Liver (tissue), 3 donors: ENCODE measurements around the gene JAKMIP2.

ENCODE experiments used
- JUND ChIP-seq, 2 donors: IDR thresholded peaks; 2 replicates each; pipeline ENCODE4 v1.6.1; 2016; ENCODE audit warnings: antibody characterized with exemption in 2 of 2
- REST ChIP-seq: IDR thresholded peaks from 2 replicates; pipeline ENCODE4 v1.6.1; 2016; ENCODE audit warnings: antibody characterized with exemption, mild to moderate bottlenecking
- ZBTB33 ChIP-seq: IDR thresholded peaks from 2 replicates; pipeline ENCODE4 v1.6.1; 2016; ENCODE audit warnings: antibody characterized with exemption
- TF ChIP-seq, protein P1 (sequence below): fragments of 150-350 bp; IDR thresholded peaks from 2 replicates; pipeline ENCODE4 v1.5.1; 2017; ENCODE audit warnings: improper control_type of control experiment, low read depth, low read length; ENCODE audit not compliant: missing input control
- TF ChIP-seq, protein P2 (sequence below): IDR thresholded peaks from 2 replicates; pipeline ENCODE4 v1.6.1; 2016; ENCODE audit warnings: antibody characterized with exemption
- donor health status: healthy.
- donor health status: healthy.

DNA sequence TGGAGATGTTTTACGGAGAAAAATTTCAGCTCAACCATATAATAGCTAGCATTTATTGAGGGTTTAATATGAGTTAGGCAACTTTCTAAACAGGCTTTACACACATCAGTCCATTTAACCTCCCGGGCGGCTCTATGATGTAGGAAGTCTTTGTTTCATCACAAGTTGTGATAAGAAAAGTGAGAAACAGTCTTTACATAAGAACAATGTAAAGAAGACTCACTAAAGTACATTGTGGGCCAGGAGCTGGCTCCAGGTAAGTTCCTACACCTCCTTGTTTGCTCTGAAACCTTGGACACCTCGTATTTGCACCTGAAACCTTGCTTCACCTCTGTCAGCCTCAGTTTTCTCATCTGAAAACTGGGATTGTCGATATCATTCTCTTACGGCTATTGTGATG, 116.1 kb downstream of the JAKMIP2 start:
- TF ChIP-seq JUND (IDR thresholded peaks at IDR 0.05) (no peak), ZBTB33 (no peak), REST (no peak)
- TF ChIP-seq, protein P1, sequence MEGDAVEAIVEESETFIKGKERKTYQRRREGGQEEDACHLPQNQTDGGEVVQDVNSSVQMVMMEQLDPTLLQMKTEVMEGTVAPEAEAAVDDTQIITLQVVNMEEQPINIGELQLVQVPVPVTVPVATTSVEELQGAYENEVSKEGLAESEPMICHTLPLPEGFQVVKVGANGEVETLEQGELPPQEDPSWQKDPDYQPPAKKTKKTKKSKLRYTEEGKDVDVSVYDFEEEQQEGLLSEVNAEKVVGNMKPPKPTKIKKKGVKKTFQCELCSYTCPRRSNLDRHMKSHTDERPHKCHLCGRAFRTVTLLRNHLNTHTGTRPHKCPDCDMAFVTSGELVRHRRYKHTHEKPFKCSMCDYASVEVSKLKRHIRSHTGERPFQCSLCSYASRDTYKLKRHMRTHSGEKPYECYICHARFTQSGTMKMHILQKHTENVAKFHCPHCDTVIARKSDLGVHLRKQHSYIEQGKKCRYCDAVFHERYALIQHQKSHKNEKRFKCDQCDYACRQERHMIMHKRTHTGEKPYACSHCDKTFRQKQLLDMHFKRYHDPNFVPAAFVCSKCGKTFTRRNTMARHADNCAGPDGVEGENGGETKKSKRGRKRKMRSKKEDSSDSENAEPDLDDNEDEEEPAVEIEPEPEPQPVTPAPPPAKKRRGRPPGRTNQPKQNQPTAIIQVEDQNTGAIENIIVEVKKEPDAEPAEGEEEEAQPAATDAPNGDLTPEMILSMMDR, result no peak
- TF ChIP-seq, protein P2, sequence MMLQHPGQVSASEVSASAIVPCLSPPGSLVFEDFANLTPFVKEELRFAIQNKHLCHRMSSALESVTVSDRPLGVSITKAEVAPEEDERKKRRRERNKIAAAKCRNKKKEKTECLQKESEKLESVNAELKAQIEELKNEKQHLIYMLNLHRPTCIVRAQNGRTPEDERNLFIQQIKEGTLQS, result no peak
